Measurements from ENCODE around the gene GPC3.
"Not testable (repeated sequence)": the region's sequence is repeated elsewhere in the genome, so short reads cannot be mapped to it uniquely, and the experiment has no call there.

Gene GPC3

DNA sequence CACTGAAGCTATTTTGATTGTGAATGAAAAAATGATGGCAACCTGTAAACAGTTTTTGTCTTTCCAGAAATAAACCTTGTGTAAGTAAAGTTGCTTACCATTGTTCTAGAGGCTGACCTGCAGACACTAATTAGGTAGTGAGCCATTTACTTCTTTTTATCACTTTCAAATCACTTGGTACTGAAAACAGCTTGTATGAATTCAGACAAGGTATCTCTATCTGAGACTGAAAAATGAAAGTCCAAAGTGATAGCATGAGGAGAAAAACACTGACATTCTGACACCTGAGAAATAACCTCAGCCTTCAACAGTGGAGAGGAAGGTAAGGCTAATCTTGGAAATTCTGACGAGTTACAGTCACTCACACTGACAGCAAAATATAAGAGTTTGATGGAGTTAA lies 238.8 kb downstream of the GPC3 start:
- no peak for DNase-seq

- no peak for DNase-seq
Measured at GRCh38 chrX:133745349-133745748, 240.0 kb downstream of the GPC3 start.

GRCh38 chrX:133742602-133743305 lies 242.6 kb downstream of the GPC3 start:
- DNase-seq, result no peak

DNA sequence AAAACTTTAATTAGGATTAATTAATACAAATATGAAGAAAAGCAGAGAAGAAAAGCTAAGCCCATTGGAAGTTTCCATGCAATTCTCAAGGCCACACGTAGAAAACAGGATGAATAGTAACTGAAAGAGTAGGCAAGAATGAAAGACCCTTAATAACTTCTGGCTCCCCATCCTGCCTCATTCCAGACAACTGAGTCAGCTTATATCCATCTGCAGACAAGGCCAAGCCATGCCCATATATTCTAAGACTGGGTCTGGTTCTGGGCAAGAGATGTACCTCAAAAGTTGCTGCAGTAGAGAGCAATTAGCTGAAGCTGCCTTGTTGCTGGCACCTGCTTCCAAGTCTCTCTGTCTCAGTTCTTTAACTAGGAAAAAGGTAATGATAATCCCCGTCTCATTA lies 244.1 kb downstream of the GPC3 start:
- no peak for DNase-seq

- no peak for DNase-seq
Measured at GRCh38 chrX:133726642-133727041, 258.8 kb downstream of the GPC3 start.

GRCh38 chrX:133726211-133726630 lies 259.2 kb downstream of the GPC3 start:
- no peak for DNase-seq

- DNase-seq, result no peak
Measured at GRCh38 chrX:133723930-133724329, 261.5 kb downstream of the GPC3 start.

- DNase-seq, result no peak
Measured at GRCh38 chrX:133722756-133723155, 262.6 kb downstream of the GPC3 start.

GRCh38 chrX:133720269-133720668 lies 265.1 kb downstream of the GPC3 start:
- DNase-seq, result not testable (repeated sequence)

- DNase-seq, result no peak
Measured at GRCh38 chrX:133715715-133716114, 269.7 kb downstream of the GPC3 start.

DNA sequence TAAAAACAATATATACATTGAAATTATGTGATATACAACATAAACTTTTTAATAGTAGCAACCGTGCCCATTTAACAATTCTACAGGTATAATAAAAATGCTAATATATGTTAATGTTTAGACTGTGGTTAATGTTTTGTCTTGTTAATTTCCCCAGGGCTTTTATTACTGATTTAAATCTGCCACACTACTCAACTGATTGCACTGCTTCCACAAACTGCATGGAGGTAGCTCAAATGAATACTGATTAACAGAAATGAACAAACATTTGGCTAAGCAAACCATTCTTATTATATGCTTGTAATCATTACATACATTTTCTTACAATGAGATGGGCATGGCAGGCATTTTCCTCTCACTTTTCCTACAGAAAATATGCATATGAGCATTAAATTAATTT lies 275.9 kb downstream of the GPC3 start:
- DNase-seq, result no peak

- no peak for DNase-seq
Measured at GRCh38 chrX:133706890-133707289, 278.5 kb downstream of the GPC3 start.

DNA sequence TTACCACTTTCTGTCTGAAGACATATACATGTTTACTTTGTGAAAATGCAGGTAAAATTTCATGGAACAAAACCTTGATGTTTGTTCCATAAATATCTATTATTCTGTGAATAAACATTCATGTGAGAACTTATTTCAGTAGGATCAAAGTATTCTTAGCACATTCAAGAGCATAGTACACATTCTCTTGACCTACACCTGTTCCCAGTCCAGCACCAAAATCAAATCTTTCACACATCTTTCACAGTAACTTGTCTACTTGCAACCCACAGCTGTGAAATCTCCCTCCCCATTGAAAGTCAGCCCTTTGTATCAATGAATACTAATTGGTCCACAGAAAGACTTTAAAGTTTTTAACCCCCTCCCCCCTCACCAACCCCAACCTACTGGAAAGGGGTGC lies 283.2 kb downstream of the GPC3 start:
- DNase-seq, result no peak

GRCh38 chrX:133699023-133699728 lies 286.2 kb downstream of the GPC3 start:
- no peak for DNase-seq

DNA sequence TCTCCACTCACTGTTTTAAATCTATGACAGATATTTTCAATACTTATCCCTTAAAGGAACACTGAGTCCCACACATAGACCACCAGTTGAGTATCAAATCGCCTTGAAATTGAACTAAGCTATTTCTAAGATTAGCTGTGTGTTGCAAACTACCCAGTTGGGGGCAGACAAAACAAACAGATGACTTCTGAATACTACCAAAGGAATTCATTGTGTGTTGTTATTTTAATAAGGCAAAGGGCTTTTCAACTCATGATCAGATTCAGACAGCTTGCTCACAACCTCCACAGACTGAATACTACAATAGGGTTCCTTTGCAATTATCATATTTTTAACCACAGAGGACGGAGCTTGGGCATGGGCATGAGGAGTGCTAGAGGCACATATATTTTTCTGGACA lies 287.1 kb downstream of the GPC3 start:
- DNase-seq, result no peak

- DNase-seq, result no peak
Measured at GRCh38 chrX:133697656-133698055, 287.7 kb downstream of the GPC3 start.

DNA sequence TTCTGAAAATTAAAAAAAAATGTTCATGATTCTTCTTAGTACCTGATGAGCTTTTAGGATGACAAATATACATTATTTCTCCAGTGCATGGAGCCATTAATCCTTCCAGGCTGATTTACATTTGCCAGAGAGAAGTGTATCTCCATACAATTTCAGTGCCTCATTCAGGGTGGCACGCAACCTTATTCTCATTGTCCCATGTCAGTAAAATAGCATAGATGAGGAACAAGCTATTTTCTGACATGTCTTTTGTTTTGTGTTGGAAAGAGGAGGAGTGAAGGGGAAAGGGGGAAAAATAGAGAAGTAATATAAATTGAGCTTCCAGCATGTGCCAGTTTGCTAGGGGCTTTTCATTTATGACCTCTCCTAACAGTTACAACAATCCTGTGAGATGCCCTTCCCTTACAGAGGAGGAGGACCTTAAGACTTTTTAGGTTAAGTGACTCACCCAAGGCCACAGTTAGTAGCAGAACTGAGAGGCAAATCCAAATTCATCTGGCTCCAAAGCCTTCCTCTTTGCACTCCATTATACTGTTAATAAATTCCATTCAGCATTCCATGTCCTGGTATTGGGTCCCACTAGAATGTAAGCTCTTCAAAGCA lies 295.3 kb downstream of the GPC3 start:
- no peak for DNase-seq

DNA sequence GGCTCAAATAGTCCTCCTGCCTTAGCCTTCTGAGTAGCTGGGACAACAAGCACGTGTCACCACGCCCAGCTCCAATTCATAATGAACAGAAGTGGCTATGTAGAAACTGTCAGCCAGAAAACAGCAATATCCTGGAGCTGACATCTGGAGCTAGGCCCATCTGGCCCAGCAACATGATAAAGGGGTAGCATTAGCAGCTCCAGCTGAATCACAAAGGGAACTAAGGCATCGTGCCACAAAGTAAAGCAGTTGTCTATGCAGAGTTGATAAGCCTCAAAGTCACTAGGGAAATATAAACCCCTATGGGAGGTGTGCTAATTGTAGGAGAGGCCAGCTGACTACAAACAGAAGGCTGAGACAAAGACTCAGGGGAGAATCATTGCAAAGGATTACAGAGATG lies 299.6 kb downstream of the GPC3 start:
- DNase-seq, result no peak

DNA sequence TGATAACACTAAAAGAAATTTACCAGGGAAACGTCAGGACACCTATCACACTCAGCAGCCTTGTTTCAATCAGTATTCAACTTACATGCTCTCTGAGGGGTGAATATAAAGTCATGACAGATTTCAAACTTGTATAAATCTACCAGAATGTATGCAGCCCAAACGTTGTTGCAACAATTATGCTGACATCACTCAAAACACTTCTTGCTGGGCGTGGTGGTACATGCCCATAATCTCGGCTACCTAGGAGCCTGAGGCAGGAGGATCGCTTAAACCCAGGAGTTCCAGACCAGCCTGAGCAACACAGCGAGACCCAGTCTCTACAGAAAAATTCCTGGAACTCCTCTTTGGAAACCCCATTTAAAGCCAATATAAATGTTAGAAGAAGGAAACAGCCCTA lies 303.5 kb downstream of the GPC3 start:
- no peak for DNase-seq

GRCh38 chrX:133681421-133681820 lies 304.0 kb downstream of the GPC3 start:
- no peak for DNase-seq

DNA sequence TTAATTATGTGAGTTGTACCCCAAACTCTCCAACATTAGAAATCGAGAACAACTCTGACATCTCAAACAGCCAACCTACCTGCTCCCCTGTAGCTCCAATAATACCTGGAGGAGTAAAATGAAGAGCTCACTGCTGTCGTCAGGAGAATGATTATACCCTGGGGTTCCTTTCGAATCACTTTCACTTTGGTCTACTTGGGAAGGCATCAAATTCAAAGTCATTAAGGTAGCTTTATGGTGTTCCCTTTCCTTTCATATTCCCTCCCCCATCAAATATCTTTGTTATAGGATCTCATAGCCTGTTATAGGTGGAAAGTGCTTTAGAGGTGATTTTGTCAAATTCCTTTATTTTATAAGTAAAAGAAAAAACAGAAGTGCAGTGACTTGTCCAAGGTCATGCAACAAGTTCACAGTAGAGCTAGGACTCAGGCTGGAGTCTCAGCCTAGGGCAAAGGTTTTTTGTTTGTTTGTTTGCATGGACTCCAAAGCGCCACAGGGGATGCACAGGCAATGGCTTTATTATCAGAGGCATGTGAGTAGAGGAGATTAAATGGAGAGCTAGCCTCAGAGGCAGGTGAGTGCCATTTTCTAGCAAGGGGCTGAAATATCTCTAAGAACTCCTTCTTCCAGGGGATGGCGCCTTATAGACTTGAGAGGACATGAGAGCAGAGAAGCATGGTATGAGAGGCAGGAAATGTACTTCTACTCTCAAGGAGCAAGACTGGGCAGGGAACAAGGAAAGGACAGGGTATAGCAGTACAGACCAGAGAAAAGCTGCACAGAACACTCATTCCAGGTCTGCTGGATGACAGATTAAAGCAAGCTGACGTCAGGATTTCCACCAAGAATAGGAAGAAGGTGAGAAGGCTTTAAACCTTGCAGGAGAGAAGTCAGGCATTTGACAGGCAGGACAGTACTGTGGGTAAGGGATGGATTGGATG lies 308.0 kb downstream of the GPC3 start:
- no peak for DNase-seq

DNA sequence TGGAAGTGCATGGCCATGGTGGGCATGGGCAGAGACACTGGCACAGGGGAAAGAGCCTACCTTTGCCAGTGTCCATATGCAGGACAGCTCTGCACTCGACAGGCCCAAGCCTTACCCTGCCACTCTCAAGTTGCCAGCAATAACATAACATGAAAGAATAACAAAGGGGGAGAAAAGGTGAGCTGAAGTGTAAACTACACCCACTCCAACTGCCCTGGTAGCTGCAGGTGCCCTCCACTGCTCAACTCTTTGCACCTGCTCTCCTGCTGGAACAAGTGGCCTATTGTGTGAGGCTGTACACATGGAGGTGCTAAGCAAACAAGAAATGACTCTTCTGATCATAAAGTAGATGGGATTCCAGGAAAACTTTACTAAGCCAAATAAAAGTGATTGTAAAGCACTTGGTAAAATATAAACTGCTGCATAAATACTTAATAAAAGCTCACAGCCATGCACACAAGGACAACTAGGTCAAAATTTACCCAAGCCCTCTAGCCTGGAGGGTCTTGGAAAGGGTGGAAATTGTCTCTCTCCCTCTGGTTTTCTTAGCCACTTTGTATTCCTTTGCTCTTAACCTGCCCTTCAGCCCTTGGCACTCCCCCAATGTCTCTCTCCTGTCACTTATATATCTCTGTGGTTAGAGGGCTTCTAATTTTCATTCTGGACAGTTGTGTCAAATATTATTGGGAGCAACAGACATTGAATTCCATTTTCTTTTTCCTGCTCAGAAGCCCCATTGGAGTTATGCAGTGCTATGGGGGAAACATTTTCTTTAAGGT lies 308.9 kb downstream of the GPC3 start:
- DNase-seq, result no peak
